NCI-H510A (cell line): ENCODE measurements around the gene PFKP.

Experiments
- DNase-seq: peaks from one replicate; lab custom pipeline; 2025; lab: John Stamatoyannopoulos, UW

Gene PFKP

DNA sequence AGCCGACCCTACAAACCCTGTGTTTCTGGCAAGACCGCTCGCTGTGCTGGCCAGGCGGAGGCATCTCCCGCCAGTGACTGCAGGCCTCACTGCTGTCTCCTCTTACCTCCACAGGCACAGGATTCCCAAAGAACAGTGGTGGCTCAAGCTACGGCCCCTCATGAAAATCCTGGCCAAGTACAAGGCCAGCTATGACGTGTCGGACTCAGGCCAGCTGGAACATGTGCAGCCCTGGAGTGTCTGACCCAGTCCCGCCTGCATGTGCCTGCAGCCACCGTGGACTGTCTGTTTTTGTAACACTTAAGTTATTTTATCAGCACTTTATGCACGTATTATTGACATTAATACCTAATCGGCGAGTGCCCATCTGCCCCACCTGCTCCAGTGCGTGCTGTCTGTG, 69.0 kb downstream of the PFKP start:
- no peak for DNase-seq

DNA sequence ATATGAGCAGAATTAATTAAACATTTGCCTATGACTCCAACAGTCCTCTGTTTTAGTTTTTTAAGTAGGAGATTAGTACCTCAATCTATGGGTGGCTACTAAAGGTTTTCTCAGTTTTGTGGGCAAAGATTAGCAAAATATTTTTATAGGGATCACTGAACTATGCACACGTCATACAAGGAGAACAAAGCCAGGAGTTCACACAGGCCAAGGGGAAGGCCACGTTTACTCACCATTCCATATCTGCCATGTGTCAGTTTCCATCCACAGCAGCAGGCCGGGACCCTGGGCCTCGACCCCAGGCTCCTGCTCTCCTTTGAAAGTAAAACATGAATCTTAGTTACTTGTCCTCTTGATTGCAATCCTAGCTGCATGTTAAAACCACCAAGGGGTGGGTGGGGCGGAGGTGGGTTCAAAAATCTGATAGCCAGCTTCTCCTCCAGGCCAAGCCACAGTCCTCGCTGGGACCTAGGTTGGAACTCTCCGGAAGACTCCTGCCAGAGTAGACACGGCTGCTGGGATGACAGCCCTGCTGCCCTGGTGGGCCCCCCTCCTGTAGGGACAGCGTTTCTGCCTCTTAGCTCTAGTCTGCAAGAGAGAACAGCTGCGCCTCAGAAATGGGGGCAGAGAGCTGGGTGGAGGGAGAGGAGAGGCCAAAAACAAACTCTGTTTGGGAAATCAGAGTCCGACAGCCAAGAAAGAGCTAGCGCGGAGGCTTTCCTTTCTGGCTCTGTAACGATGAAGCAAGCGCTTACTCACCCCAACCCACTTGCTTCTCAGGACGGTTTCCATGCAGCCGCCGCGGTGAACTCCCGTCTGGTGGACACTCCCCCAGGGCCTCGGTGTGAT, 69.6 kb downstream of the PFKP start:
- no peak for DNase-seq

- DNase-seq, result no peak
Measured at GRCh38 chr10:3137958-3138726, 70.8 kb downstream of the PFKP start.

- no peak for DNase-seq
Measured at GRCh38 chr10:3139216-3139910, 72.0 kb downstream of the PFKP start.

DNA sequence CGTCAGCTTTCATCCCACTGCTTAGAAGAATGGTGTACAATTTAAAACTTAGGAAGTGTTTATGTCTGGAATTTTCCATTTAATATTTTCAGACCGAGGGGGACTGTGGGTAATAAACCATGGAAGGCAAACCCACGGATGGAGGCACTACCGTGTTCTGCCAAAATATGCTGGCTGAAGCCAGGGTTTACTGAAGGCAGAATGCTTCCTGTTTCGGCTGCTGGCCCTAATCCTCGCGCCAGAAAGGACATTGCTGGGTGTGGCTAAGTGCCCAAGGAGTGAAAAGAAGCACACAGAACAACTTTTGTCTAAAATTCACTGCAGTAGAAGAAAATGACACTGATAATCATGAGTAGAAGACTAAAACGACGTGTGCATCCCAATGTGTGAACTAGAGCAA, 72.9 kb downstream of the PFKP start:
- DNase-seq, result no peak

GRCh38 chr10:3141351-3142005, 74.1 kb downstream of the PFKP start:
- no peak for DNase-seq

DNA sequence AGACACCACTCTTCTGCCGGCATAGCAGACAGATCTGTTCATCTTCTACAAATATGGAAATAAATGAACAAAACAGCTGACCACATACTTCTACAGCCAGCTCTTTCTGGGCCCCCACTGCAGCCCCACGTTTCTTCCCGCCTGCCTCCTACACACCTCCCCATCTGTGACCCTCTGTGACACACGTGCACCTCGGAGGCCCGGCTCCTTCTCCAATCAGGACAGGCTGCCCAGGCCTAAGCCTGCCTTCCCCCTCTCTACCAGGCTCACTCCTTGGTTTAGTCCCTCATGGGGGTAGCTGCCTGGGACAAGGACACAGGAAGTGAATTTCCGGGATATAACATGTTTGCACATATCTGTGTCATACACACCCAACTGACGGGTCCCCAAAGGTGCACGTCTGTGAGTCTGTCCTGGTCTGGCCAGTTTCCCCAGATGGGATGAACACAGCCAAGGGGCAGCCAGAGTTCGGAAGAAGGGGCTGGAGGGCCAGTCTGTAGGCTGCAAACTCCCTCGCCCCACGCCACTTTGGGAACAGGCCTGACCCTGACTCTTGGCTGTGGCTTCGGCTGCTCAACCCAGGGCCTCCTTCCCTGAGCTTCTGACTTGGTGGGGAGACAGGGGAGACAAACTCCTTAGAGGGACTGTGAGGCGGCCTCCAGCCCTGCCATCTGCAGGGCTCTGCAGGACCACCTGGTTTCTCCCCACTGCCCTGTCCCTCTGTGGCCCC, 75.0 kb downstream of the PFKP start:
- no peak for DNase-seq

- no peak for DNase-seq
Measured at GRCh38 chr10:3143366-3143765, 76.0 kb downstream of the PFKP start.

- no peak for DNase-seq
Measured at GRCh38 chr10:3143791-3144434, 76.6 kb downstream of the PFKP start.

GRCh38 chr10:3145366-3145765, 78.0 kb downstream of the PFKP start:
- no peak for DNase-seq

- DNase-seq, result no peak
Measured at GRCh38 chr10:3146289-3146688, 78.9 kb downstream of the PFKP start.

DNA sequence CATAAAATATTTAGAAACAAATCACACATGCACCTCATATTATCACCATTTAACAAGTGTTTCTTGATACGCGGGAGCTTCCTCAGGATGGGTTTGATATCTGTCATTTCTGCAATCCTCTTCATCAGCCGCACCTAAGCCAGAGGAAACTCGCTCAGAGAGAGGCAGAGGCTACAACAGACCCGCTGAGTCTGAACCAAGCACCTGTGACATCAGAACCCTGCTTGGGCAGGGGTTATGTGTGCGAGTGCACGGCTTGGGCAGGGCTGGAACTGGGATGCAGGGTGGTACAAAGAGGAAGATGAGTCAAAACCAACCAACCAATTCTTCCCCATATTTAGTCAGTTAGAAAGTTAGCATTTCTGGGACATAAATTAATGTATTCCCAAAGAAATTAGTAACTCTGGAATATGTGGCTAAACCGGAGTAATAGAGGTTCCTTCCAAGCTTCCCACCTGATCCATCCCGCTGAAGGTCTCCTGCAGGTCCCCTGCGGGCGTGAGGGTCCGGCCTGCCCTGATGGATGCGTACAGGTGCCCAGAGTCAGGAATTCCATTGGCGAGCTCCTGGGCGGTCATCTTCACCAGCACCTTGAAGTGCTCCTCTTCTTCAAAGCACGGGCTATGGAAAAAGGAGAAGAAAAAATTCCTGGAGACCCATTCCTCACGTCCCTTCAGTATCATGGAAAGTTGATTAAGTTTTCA, 79.9 kb downstream of the PFKP start:
- DNase-seq, result no peak

- no peak for DNase-seq
Measured at GRCh38 chr10:3148041-3148440, 80.7 kb downstream of the PFKP start.

DNA sequence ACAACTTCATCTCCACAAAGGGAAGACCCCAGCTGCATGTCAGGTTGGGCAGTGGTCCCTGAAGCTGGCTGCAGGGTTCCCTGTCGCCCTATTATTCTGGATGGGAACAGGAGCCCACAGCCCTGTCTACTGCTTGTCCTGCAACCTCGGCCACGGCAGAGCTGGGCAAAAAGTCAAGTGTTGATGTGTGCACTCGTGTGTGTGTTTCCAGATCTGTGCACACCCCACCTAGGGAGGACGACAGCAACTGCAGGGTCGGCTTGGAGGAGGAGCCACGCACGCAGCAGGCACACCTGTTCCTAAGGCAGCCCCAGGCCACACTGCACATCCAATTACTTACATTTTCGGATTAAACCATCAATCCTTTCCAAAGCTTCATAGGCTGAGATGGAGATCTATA, 81.6 kb downstream of the PFKP start:
- DNase-seq, result no peak

DNA sequence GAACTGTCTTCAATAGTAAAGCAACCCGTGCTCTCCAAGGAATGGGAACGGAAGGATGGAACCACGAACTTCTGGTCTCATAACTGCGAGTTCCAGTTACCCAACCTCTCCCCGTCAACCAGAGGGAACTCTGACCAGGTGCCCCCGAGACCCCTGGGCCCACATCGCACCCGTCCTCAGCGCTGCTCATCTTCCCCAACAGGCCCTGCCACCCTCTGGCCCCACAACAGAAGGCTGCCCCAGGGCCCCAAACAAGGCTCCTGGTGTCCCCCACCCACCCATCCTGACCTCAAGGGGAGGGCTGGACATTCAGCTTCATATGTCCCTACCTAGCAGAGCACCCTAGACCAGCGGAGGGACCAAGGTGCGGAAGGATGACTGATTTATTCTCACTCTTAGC, 82.6 kb downstream of the PFKP start:
- DNase-seq, result no peak

GRCh38 chr10:3150366-3150765, 83.0 kb downstream of the PFKP start:
- no peak for DNase-seq

GRCh38 chr10:3150961-3151360, 83.6 kb downstream of the PFKP start:
- no peak for DNase-seq

GRCh38 chr10:3151889-3152565, 84.7 kb downstream of the PFKP start:
- DNase-seq, result no peak

GRCh38 chr10:3152566-3152935, 85.2 kb downstream of the PFKP start:
- no peak for DNase-seq

DNA sequence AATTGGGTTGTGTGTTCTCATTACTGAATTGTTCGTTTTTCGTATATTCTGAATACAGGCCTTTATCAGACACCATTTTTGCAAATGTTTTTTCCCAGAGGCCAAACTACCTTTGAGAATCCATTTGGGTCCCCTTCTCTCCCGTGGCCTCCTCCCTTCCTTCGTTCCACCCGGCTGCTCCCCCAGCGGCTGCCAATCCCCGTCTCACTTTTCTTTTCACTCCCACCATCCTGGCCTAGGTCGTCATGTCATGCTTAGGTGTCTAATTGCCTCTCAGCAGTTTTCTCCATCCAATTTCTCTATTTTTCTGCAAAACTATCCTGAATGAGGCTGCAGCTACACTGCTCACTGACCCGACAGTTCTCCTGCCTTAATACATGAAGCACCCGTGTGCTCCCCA, 87.3 kb downstream of the PFKP start:
- DNase-seq, result no peak
